GM18868 (cell line): Measurements from ENCODE around the gene PGLYRP2.

Source experiments
- ATAC-seq: cut with Tn5 transposase; IDR thresholded peaks from one replicate; pipeline ENCODE4 v1.9.1; 2021; ENCODE audit warnings: mild to moderate bottlenecking, moderate library complexity; ENCODE audit not compliant: unreplicated experiment

The PGLYRP2 gene

GRCh38 chr19:15456871-15457700 lies 22.2 kb downstream of the PGLYRP2 start:
- no peak for ATAC-seq

GRCh38 chr19:15456441-15456840 lies 22.9 kb downstream of the PGLYRP2 start:
- ATAC-seq: no peak

GRCh38 chr19:15455996-15456395 lies 23.3 kb downstream of the PGLYRP2 start:
- no peak for ATAC-seq

GRCh38 chr19:15453906-15454860 lies 25.1 kb downstream of the PGLYRP2 start:
- no peak for ATAC-seq

- no peak for ATAC-seq
These were observed 26.2 kb downstream of the PGLYRP2 start for GRCh38 chr19:15453091-15453578.

GRCh38 chr19:15452111-15453047 lies 26.9 kb downstream of the PGLYRP2 start:
- ATAC-seq: no peak

- no peak for ATAC-seq
These were observed 28.8 kb downstream of the PGLYRP2 start for GRCh38 chr19:15450528-15450890.

GRCh38 chr19:15449620-15450527 lies 29.4 kb downstream of the PGLYRP2 start, which contains the start of gene WIZ:
Gene WIZ, minus strand, starts transcription at chr19:15449956. Its CDS starts 1,649 bp downstream, at chr19:15448307.
- peak; percentile 53 for ATAC-seq

GRCh38 chr19:15448778-15449619 lies 30.3 kb downstream of the PGLYRP2 start:
- no peak for ATAC-seq

GRCh38 chr19:15448044-15448777 lies 31.1 kb downstream of the PGLYRP2 start:
- ATAC-seq: no peak

- no peak for ATAC-seq
These were observed 32.2 kb downstream of the PGLYRP2 start for GRCh38 chr19:15447057-15447456.

GRCh38 chr19:15445807-15446376 lies 33.4 kb downstream of the PGLYRP2 start:
- no peak for ATAC-seq

- no peak for ATAC-seq
These were observed 34.1 kb downstream of the PGLYRP2 start for GRCh38 chr19:15445227-15445605.

GRCh38 chr19:15444505-15445226 lies 34.6 kb downstream of the PGLYRP2 start:
- no peak for ATAC-seq

- no peak for ATAC-seq
These were observed 35.5 kb downstream of the PGLYRP2 start for GRCh38 chr19:15443838-15444237.

- ATAC-seq: no peak
These were observed 36.0 kb downstream of the PGLYRP2 start for GRCh38 chr19:15443325-15443724.
